ENCODE measurements around the gene GABPB1. TPM values are rescaled to one million over a fixed set of nuclear protein-coding genes. Genes with fewer than 3 reads are reported as not detected.

GABPB1 gene
- total and polyA plus RNA-seq, 10 of the 15 experiments (the other 5 are each of a cell fraction or from before 2014, with no cell fraction given), result 13.9 to 48.2 (median 39.8) TPM

GRCh38 chr15:50307799-50308198 lies 47.2 kb downstream of the GABPB1 start:
- Histone ChIP-seq H3K79me2 (ENCODE audit: control insufficient read depth, insufficient read depth, low read length) (peaks cover 5% of the 10 kb centered on the region), H3K27ac (ENCODE audit: control insufficient read depth, insufficient read depth) (no peak overlapping the region), H3K9me3 (replicated peaks; ENCODE audit: control insufficient read depth, insufficient read depth, low read length) (peaks cover 8% of the 10 kb centered on the region; the same call in 2 of the 3 replicates), H3K9ac (ENCODE audit: control insufficient read depth, insufficient read depth, low read length) (no peak overlapping the region), H3K4me2 (ENCODE audit: control insufficient read depth, insufficient read depth) (no peak overlapping the region), H3K27me3 (replicated peaks in 1 of 2; ENCODE audit: control insufficient read depth in 2 of 2, insufficient read depth in 2 of 2, low read length in 1 of 2) (no peaks in the 10 kb centered on the region), H4K20me1 (ENCODE audit: control insufficient read depth, insufficient read depth) (no peaks in the 10 kb centered on the region), H3K4me1 (ENCODE audit: control insufficient read depth, insufficient read depth, low read length) (peaks cover under 1% of the 10 kb centered on the region; the same call in 1 of the 2 replicates), H3K4me3 (no peak overlapping the region), H2AFZ (ENCODE audit: control insufficient read depth, low read depth, low read length) (no peak overlapping the region), H3K36me3 (ENCODE audit: control insufficient read depth in 2 of 2, insufficient read depth in 2 of 2, low read length in 1 of 2) (peaks cover 0 to 9% of the 10 kb centered on the region in 2 experiments; a peak in 3 of 4 replicates)
- no peak for TF ChIP-seq ESRRA (IDR thresholded peaks at IDR 0.05; ENCODE audit: low read length)
- TF ChIP-seq SPI1 (IDR thresholded peaks at IDR 0.05; ENCODE audit: borderline replicate concordance, insufficient read depth, low read depth, low read length), result no peak
- TF ChIP-seq MAX (IDR thresholded peaks at IDR 0.05; ENCODE audit: low read depth, low read length), result no peak
- TF ChIP-seq FOXK2 (IDR thresholded peaks at IDR 0.05), result no peak
- TF ChIP-seq PML (IDR thresholded peaks at IDR 0.05; ENCODE audit: low read length), result no peak
- no peak for TF ChIP-seq PKNOX1 (IDR thresholded peaks at IDR 0.05)
- no peak for TF ChIP-seq KDM1A (IDR thresholded peaks at IDR 0.05; ENCODE audit: borderline replicate concordance)
- TF ChIP-seq ZNF207 (IDR thresholded peaks at IDR 0.05; ENCODE audit: borderline replicate concordance), result no peak
- TF ChIP-seq STAT3 (IDR thresholded peaks at IDR 0.05; ENCODE audit: low read depth, low read length), result no peak
- no peak for TF ChIP-seq BMI1 (IDR thresholded peaks at IDR 0.05; ENCODE audit: borderline replicate concordance)
- no peak for TF ChIP-seq HDAC2 (IDR thresholded peaks at IDR 0.05)
- TF ChIP-seq POLR2A (IDR thresholded peaks at IDR 0.05; ENCODE audit: low read depth, low read length), result no peak
- no peak for TF ChIP-seq ATF3 (IDR thresholded peaks at IDR 0.05; ENCODE audit: borderline replicate concordance, extremely low read depth, low read depth, low read length)
- TF ChIP-seq ZNF24 (IDR thresholded peaks at IDR 0.05), result no peak
- TF ChIP-seq CEBPB (IDR thresholded peaks at IDR 0.05; ENCODE audit: borderline replicate concordance in 1 of 2, low read depth in 2 of 2, low read length in 2 of 2), result no peak
- TF ChIP-seq SP1 (IDR thresholded peaks at IDR 0.05; ENCODE audit: low read depth, low read length), result no peak
- no peak for TF ChIP-seq NFXL1 (IDR thresholded peaks at IDR 0.05; ENCODE audit: borderline replicate concordance)
- no peak for TF ChIP-seq IRF5 (IDR thresholded peaks at IDR 0.05; ENCODE audit: borderline replicate concordance)
- no peak for TF ChIP-seq IKZF1 (conservative IDR thresholded peaks at IDR 0.05)
- TF ChIP-seq NFIC (IDR thresholded peaks at IDR 0.05; ENCODE audit: low read depth, low read length), result no peak
- SMC1A ChIA-PET (ENCODE audit: uncharacterized antibody, unreplicated experiment), result interaction anchor here (0.7 kb wide), 1 partner anchor 609 kb away, joined by 3 read pairs; no protein-coding TSS in a partner anchor
- BruUV-seq (replicated peaks), result no TSS peak
- CTCF ChIA-PET, result interaction anchor here (0.7 to 0.9 kb wide), 2 partner anchors 8 to 153 kb away, joined by 3 to 6 read pairs; no protein-coding TSS in a partner anchor
- FAIRE-seq (no peak), DNase-seq (ENCODE audit: low read depth, low spot score) (no peak), ATAC-seq (no peak)
- POLR2A ChIA-PET, result interaction anchor here (0.6 kb wide), 1 partner anchor 8 kb away, joined by 4 read pairs; no protein-coding TSS in a partner anchor
- in situ Hi-C loops (cut with MboI) (no loop called here), intact Hi-C loops (cut with micrococcal nuclease; ENCODE audit: unreplicated experiment) (no loop called here)
- RAD21 ChIA-PET (ENCODE audit: unreplicated experiment), result no interaction called here

Data from GM12878 (cell line).